Activated CD4-positive, alpha-beta T cell treated with anti-CD3 and anti-CD28 coated beads, Interleukin-2, Interleukin-4, amounts not matched to agents 100 ng/mL and 50 ng/mL, durations not matched to agents 16 hours and 8 hours (primary cell): Measurements from ENCODE around the gene STN1.

ENCODE experiments used
- DNase-seq: peaks from one replicate; pipeline ENCODE4 v3.0.0-alpha.2; 2020; ENCODE audit warnings: low spot score

Gene STN1

GRCh38 chr10:103894441-103894864, 23.5 kb downstream of the STN1 start:
- no peak for DNase-seq

DNA sequence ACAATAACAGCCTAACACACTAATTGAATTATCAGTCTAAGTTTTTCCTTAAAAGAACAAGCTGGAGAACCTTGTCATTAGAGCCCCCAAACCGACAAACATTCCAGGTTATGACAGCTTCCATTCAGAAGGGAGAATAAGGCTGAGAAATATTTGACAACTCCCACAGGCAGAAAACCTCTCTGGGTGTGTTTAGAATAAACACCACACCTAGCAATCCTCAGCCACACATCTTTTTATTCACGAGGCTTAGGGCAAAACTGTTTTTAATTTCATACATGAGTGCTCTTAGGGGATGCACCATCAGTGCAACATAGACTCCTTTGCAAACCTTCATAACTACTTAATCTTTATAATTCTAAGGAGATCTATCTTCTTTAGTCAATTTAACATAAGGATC, 24.2 kb downstream of the STN1 start:
- DNase-seq = no peak

DNA sequence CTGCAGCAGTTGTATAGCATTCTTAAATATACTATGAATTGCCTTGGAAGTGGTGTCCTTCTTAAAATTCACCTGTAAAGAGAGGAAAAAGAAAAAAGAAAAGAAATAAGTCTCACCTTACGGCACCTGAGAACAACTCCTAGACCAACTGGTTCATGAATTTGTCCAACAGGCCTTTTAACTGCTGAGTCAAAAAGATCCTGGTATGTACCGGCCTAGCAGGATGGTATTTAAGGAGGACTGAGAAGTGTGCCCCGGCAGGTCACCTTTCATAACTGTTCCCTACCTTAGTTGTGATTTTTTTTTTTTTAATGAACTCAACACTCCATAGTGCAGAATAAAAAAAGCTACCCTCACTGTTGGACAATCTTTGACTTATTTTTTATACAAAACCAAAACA, 25.8 kb downstream of the STN1 start:
- DNase-seq = no peak

DNA sequence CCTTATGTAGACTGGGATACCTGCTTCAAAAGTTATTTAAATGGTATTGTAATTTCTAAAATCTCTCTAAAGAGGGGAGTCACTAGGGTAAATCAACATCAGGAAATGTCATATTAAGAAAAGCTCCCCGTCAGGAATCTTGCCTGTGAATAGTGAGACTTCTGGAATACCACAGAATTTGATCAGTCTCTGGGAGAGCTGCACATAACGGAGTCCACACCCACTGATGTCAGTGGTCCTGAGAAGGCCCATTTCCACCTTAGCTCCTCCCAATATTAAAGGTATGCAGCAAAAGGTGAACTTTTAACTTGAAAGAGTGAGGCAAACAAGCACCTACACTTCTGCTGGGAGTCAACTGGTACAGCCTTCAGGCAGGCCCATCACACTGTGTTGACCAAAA, 27.3 kb downstream of the STN1 start:
- DNase-seq = no peak

DNA sequence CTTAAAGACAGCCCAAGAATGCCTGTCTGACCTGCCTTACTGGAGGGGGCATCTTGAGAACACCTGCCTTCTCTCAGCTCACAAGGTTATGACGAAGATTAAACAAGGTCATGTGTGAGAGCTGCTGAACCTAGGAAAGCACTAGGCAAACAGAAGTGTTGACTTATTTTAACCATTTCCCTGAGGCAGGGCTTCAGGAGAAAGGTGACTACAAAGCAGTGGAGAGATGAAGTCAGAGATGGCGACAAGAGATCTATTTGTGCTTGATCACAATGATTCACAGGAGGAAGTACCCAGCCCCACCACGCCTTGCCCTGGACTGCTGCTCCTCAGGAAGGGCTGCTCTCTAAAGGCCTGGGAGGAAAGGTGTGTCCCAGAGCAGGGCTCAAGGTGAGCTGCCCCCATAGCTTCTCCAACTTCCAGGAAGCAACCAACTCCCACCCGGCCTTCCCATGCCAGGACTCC, 27.8 kb downstream of the STN1 start:
- DNase-seq = peak; percentile 32

DNA sequence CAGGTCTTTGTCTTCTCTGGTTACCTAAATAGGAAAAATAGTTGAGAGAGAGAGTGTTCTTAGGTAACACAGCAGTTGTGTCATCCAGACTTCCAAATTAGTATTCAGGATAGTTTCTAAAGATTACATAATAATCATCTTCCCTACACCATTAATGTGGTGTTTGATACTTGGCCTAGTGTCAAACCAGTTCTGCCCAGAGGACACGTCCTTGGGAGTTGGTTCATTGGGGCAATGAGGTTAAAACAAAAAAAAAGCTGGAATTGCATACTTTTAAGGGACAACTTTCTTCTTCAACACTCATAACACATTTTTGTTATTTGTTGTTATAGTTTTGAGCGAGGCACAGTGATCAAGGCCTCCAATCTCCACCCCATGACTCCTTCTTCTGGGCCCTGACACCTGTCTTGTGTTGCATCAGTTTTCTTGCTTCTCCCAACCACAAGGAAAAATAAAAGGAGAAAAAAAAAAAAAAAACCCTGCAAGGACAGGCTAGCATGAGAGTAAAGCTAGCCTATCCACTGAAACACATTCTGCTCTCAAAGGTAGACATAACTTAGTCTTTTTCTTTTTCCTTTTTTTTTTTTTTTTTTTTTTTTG, 28.8 kb downstream of the STN1 start:
- no peak for DNase-seq

GRCh38 chr10:103888113-103888841, 29.7 kb downstream of the STN1 start:
- peak; percentile 68 for DNase-seq

GRCh38 chr10:103885617-103886016, 32.4 kb downstream of the STN1 start:
- peak; percentile 11 for DNase-seq

DNA sequence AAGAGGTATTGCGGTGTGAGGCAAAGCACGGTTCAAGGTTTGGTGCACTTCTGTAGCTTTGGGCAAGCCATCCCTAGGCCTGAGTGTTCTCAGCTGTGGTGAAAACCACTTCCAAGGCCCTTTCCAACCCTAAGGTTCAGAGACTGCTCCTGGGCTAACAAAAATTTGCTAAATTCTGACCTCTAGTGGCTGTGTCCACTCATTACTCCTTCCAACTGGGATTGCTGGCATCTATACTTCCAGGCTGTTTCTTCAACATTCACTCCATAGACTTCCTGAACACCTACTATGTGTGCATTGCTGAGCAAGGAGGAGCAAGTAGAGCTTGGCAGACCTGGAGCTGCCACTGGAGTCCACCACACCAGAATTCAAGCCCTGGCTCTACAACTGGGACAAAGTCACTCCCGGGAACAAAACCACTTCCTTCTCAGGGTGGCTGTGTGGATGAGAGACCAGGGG, 33.3 kb downstream of the STN1 start:
- peak; percentile 42 for DNase-seq

DNA sequence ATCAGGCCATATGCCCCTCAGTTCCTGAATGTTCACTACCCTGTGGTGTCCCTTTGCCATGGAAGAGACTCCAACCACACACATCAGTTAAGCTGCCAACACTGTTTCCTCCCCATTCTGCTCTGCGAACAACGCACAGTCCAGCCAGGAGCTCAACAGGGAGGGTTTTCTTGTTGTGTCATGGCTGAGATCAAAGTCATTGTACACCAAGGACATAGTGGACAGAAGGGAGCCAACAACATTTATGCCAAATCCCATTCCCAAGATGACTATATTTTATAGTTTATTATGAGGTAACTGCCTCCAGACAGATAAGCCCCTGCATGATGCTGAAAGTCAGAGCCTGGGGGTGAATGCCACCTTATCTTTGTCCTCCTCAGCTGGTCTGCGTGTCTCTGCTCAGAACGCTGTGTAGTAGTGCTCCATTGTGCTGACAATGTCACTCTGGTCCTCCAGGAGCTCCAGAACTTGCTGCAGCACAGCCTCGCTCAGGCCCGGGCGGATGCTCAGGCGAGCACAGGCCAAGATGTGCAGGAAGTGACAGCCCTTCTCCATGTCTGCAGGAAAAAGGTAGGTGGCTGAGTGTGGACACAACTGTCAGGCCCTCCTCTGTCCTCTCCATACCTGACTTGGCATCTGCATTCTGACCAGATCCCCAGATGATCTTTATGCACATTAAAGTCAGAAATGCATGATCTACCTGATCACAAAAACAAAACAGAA, 35.5 kb downstream of the STN1 start:
- DNase-seq = no peak

DNA sequence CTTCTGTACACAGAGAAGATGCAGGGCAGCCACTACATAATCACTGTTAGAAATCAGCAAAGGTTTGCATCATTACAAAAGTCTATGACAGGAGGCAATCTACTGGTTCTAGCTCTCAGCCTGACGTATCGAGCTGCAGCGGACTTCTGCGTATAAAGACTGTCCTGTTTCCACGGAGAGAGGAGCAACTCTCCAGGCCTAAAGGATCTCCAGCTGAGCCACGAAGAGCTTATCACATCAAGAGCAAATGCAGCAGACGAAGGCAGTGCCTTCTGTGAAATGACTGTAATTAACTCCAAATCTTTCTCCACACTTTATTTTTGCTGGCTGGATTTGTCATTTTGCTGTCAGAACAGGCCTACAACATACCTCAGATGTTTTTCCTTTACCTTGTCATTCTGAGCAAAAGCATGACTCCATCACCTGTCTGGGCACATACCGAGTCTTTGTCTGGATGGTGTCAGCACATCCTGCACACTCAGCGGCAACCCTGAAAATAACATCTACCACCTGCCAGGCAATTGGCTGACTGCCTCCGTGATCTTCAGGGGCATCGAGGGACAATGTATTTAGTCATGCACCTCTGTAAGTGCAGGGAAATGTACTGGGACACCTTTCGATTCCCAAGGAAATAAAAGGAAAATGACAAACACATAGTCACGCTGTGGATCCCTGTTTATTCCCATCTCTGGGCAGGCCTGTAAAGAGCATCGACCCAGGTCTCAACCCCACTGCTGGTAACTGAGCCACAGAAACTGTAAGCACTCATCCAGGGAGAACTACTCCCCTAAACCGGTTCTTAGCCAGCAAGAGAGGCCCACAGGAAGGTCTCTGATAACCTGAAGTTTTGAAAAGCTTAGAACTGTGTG, 36.3 kb downstream of the STN1 start:
- no peak for DNase-seq

DNA sequence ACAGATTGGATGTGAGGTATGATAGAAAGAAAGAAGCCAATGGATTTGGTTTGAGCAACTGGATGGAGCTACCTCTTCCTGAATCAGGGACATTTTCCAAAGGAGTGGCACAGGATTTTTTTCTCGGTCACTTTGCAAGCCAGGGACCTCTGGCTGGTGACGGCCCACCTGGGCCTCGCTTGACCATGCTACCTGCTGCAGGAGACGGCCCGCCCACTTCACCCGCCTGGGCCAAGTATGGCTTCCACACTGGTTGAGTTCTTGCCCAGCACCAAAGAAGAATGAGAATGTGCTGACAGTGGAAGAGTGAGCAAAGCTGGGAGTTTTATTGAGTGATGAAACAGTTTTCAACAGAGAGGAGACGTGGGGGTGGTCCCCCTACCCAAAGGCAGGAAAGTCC, 38.2 kb downstream of the STN1 start:
- DNase-seq = no peak

GRCh38 chr10:103879409-103879808, 38.6 kb downstream of the STN1 start:
- DNase-seq = no peak

DNA sequence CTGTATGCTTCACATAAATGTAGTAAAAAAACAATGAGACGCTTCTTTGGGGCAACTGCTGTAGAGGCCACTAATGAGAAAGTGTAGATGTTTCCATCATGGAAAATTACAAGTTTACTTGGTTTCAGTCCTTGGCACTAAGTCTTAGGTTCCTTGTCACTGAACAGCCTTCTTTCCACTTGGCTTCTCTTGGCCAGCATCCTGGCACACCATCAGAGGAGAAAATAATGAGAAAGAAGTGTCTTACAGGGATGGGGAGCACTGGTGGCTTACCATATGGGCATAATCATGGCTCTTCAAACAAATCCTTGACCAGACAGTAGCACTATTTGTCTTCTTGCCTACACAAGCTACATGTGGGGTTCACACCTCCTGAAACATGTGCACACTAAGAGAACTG, 40.1 kb downstream of the STN1 start:
- DNase-seq = no peak

DNA sequence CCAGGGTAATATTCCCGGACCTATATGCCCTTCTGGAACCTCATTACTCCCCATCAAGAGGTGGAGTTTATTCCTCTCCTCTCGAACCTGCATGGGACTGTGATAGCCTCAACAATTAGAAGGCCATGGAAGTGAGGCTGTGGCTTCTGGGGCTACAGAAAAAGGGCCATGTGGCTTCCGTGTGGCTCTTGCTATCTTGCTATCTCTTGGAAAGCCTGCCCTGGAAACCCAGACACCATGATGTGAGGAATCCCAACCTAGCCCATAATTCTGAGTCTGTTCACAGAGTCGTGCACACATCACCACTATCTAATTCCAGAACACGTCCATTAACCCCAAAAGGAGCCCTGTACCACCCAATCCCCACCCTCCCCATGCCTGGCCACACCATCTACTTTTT, 41.8 kb downstream of the STN1 start:
- DNase-seq = no peak

- DNase-seq = no peak
Observed at GRCh38 chr10:103874730-103875129, 43.3 kb downstream of the STN1 start.

DNA sequence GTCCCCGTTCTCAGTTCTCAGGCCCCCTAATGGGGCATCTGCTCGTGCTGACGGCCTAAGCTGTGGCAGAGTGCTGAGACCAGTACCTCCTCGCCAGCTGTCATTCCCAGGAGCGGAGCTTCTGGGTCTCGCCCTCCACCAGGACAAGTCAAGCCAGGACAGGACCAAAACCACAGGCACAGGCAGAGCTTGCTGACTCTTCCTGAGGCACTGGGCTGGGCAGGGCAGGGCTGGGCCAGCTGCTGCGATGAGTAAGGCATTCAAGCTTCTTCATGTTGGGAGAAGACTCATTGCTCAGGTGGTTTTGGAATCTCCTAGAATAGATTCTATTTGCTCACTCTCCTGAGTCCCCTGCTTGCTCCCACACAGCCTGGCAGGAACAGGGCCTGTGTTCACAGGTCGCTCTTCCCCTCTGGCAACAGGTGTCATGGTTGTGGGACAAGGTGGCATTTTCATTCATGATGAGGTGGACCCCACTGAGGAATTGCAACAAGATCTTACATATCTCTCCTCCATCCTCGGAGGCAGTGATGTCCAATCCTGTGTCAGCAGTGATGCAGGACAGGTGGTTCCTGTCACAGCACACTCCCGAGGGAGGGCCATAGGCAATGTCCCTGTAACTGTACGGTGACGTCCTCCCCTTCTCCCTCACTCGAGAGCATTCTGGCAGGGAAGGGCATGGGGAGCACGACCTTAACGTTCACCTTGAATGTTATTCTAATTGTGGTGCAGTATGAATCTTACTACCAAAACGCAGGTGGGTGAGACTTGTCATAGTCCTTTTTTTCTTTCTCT, 45.6 kb downstream of the STN1 start:
- DNase-seq = no peak

DNA sequence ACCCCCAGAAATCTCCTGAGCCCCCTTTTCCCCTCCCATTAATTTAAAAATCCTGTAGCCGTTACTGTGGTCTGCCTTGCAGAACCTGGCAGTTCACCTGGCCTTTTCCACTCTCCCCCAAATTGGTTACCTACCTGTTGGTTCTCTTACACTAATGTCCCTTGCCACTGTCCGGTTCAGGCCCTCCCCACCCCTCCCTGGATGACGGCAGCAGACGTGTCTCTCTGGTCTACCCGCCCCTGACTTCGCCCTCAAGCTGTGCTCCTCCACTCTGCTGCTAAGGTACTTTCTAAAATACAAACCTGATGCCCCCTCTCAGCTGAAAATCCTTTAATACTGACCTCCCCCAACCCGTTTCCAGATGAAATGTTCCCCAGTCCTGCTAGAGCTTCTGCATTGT, 47.0 kb downstream of the STN1 start:
- no peak for DNase-seq

GRCh38 chr10:103870516-103870915, 47.5 kb downstream of the STN1 start:
- DNase-seq = no peak

GRCh38 chr10:103869336-103869735, 48.6 kb downstream of the STN1 start:
- DNase-seq = no peak

GRCh38 chr10:103868200-103868599, 49.8 kb downstream of the STN1 start:
- DNase-seq = no peak
